Brain microvascular endothelial cell (primary cell): ENCODE measurements around the gene MAGI3.
"Not testable (repeated sequence)": the region's sequence is repeated elsewhere in the genome, so short reads cannot be mapped to it uniquely, and the experiment has no call there.

Experiments used
- DNase-seq: peaks from one replicate; pipeline ENCODE4 v3.0.0-alpha.2; 2020
- H3K27ac ChIP-seq: fragments of 250-450 bp; sonication (Bioruptor Pico); 2 replicates; pipeline ENCODE4 v1.5.1; 2020; ENCODE audit warnings: mild to moderate bottlenecking, moderate library complexity
- H3K27me3 ChIP-seq: fragments of 250-450 bp; sonication (Bioruptor Pico); replicated peaks from 2 replicates; pipeline ENCODE4 v1.5.1; 2020; ENCODE audit warnings: mild to moderate bottlenecking
- H3K36me3 ChIP-seq: fragments of 250-450 bp; sonication (Bioruptor Pico); replicated peaks from 2 replicates; pipeline ENCODE4 v1.5.1; 2020; ENCODE audit warnings: mild to moderate bottlenecking
- H3K4me3 ChIP-seq: 2 replicates; pipeline ENCODE4 v1.5.1; 2011; ENCODE audit warnings: low read depth, mild to moderate bottlenecking, control low read depth, low read length, moderate library complexity
- in situ Hi-C: cut with HindIII; loops from 2 replicates; pipeline ENCODE4 v1.10.0; 2017; ENCODE audit warnings: low sequenced_read_pairs, low pct_ligation_motif_present
- TF ChIP-seq, protein P1 (sequence below): IDR thresholded peaks from 2 replicates; pipeline ENCODE4 v1.5.1; 2011; ENCODE audit warnings: low read depth, mild to moderate bottlenecking, moderate library complexity, low read length, control low read depth, inconsistent platforms; ENCODE audit errors: missing control alignments

Gene MAGI3

DNA sequence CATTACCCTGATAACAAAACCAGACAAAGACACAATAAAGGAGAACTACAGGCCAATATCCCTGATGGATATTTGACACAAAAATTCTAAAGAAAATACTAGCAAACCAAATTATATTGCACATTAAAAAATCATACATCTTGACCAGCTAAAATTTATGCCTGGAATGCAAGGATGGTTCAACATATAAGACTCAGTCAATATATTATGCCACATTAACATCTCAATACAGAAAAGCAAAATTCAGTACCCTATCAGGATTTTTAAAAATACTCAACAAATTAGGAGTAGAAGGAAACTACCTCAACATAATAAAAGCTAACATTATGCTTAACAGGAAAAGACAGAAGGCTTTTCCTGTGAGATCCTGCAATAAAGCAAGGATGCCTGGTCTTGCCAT, 177.1 kb downstream of the MAGI3 start:
- H3K27me3 ChIP-seq: no peaks in the 10 kb centered on the region
- DNase-seq: no peak
- no peaks in the 10 kb centered on the region for H3K36me3 ChIP-seq
- no peak overlapping the region for H3K27ac ChIP-seq
- H3K4me3 ChIP-seq: no peak overlapping the region
- TF ChIP-seq, protein P1, sequence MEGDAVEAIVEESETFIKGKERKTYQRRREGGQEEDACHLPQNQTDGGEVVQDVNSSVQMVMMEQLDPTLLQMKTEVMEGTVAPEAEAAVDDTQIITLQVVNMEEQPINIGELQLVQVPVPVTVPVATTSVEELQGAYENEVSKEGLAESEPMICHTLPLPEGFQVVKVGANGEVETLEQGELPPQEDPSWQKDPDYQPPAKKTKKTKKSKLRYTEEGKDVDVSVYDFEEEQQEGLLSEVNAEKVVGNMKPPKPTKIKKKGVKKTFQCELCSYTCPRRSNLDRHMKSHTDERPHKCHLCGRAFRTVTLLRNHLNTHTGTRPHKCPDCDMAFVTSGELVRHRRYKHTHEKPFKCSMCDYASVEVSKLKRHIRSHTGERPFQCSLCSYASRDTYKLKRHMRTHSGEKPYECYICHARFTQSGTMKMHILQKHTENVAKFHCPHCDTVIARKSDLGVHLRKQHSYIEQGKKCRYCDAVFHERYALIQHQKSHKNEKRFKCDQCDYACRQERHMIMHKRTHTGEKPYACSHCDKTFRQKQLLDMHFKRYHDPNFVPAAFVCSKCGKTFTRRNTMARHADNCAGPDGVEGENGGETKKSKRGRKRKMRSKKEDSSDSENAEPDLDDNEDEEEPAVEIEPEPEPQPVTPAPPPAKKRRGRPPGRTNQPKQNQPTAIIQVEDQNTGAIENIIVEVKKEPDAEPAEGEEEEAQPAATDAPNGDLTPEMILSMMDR: no peak
- in situ Hi-C loops: no loop called here

DNA sequence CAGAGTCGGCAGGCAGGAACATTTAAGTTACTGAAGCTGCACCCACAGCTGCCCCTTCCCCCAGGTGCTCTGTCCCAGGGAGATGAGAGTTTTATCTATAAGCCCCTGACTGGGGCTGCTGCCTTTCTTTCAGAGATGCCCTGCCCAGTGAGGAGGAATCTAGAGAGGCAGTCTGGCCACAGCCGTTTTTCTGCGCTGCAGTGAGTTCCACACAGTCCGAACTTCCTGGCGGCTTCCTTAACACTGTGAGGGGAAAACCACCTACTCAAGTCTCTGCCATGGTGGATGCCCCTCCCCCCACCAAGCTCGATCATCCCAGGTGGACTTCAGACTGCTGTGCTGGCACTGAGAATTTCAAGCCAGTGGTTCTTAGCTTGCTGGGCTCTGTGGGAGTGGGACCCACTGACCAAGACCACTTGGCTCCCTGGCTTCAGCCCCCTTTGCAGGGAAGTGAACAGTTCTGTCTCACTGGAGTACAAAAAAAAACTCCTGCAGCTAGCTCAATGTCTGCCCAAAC, 185.5 kb downstream of the MAGI3 start:
- H3K27ac ChIP-seq, in situ Hi-C loops, H3K27me3 ChIP-seq, DNase-seq, H3K4me3 ChIP-seq, H3K36me3 ChIP-seq: not testable (repeated sequence)

DNA sequence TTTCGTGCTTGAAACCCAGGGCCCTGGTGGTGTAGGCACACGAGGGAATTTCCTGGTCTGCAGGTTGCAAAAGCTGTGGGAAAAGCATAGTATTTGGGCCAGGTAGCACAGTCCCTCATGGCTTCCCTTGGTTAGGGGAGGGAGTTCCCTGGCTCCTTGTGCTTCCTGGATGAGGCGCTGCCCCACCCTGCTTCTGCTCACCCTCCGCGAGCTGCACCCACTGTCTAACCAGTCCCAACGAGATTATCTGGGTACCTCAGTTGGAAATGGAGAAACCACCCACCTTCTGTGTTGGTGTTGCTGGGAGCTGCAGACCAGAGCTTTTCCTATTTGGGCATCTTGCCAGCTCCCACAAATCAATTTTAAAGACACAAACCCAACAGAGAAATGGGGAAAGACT, 186.0 kb downstream of the MAGI3 start:
- Histone ChIP-seq H3K4me3 (no peak overlapping the region), H3K36me3 (no peaks in the 10 kb centered on the region), H3K27me3 (no peaks in the 10 kb centered on the region), H3K27ac (no peak overlapping the region)
- in situ Hi-C loops: no loop called here
- TF ChIP-seq, protein P1: no peak
- no peak for DNase-seq

DNA sequence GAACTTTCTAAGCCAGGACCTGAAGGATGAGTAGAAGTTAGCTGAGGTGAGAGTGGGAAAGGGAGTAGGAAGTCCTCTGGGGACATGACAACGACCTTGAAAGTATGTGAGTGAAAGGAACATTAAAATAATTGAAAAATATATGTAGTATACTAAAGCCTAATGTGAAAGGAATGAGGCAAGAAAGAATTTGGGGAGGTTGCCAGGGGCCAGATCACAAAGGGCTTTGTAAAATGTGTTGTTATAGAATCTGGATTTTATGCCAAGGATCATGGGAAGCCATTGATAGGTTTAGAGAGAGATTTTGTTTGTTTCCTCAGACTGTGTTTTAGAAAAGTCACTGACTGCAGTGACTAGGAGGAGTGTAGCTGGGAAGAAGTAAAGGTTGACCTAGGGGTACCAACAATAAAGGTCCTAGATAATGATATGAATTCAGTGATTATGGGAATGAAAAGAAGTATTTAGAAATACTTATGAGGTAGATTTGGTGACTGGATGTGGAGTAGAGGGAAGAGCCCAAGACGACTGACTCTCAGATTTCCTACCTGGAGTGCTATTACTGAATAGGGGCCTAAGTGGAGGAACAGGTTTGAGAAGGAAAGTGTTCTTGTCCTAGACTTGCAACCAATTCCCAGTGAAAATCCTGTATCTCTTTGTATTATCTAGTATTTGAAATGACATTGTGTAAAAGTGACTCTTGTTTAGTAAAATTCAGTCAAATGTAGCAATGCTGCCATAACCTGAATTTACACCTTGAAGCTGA, 189.1 kb downstream of the MAGI3 start:
- in situ Hi-C loops: no loop called here
- no peaks in the 10 kb centered on the region for H3K27me3 ChIP-seq
- H3K36me3 ChIP-seq: no peaks in the 10 kb centered on the region
- TF ChIP-seq, protein P1: no peak
- no peak for DNase-seq
- no peak overlapping the region for H3K4me3 ChIP-seq
- no peak overlapping the region for H3K27ac ChIP-seq

DNA sequence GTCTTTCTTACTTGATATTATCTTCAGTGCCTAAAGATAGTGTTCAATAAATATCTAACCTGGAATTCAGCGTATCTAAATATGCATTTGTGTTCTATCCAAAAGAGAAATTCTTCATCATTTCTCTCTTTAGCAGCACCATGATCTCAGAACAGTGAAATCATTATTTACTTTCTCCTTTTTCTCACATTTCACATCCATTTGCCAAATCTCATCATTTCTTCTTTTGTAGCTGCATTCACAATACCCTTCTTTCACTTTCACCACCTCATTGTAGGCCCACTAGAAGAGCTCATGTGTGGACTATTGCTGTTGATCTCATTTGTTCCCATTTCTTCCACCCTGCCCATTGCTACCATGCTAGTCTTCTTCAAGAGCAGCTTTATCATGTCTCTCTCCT, 191.0 kb downstream of the MAGI3 start:
- Histone ChIP-seq H3K36me3 (no peaks in the 10 kb centered on the region), H3K27me3 (no peaks in the 10 kb centered on the region), H3K4me3 (no peak overlapping the region), H3K27ac (no peak overlapping the region)
- TF ChIP-seq, protein P1: no peak
- DNase-seq: no peak
- in situ Hi-C loops: no loop called here

- no peak for DNase-seq
- Histone ChIP-seq H3K27me3 (no peaks in the 10 kb centered on the region), H3K36me3 (no peaks in the 10 kb centered on the region), H3K27ac (no peak overlapping the region), H3K4me3 (no peak overlapping the region)
- in situ Hi-C loops: no loop called here
- TF ChIP-seq, protein P1: no peak
Measured at GRCh38 chr1:113582084-113582483, 191.8 kb downstream of the MAGI3 start.
